ENCODE results near the gene HAO2. TPM values are rescaled to one million over a fixed set of nuclear protein-coding genes. Genes with fewer than 3 reads are reported as not detected.

The HAO2 gene
- total RNA-seq, 1 experiment from 2014 or later: 0.13 TPM

DNA sequence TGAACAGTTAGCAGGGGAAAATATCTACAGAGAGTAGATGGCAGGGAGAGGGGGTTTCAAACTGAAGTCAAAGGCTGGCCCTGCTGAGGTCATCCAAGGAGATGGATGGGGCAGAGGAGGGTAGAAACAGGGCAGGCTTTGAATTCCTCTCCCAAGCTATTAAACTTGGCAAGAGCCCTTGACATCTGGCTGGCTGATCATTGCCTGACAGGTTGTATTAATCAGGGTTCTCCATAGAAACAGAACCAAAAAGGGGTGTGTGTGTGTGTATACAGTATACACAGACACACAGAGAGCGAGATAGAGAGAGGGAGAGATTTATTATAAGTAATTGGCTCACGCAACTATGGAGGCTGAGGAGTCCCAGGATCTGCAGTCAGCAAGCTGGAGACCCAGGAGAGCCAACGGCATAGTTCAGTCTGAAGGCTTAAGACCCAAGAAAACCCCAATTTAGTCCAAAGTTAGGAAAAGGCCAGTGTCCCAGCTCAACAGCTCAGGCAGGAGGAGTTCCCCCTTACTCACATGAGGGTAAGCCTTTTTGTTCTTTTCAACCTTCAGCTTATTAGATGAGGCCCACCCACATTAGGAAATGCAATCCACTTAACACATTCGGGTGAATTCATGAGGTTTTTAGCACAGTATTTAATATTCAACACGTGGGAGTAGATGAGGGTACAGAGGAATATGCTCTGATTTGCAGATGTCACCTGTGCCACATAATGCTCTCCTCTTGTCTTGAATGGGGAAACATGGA lies 46.7 kb upstream of the HAO2 start:
- no peak overlapping the region for H3K18ac ChIP-seq (ENCODE audit: insufficient read length, low read depth, low read length)
- H3K14ac ChIP-seq (ENCODE audit: insufficient read depth, low read length): no peak overlapping the region
- H3K36me3 Mint-ChIP-seq (ENCODE audit: insufficient read depth in 1 of 3, low read depth in 3 of 3): no peaks in the 10 kb centered on the region
- H4K91ac ChIP-seq (ENCODE audit: insufficient read length, low read depth, low read length): no peak overlapping the region
- H2AFZ ChIP-seq (ENCODE audit: low read length): no peak overlapping the region
- no CpG with 5 or more reads among the region's 5 CpGs for WGBS (ENCODE audit: extremely low coverage, insufficient read length, low lambda C conversion rate)
- H3T11ph ChIP-seq (ENCODE audit: low read length): no peak overlapping the region
- no peak overlapping the region for H3K23ac ChIP-seq (ENCODE audit: insufficient read length, low read depth, low read length)
- H3K27ac Mint-ChIP-seq: no peak overlapping the region
- H3K56ac ChIP-seq (ENCODE audit: insufficient read length, low read depth, low read length): no peak overlapping the region
- no peaks in the 10 kb centered on the region for H4K20me1 ChIP-seq (ENCODE audit: control insufficient read depth, insufficient read depth, insufficient read length)
- TF ChIP-seq, protein P1, sequence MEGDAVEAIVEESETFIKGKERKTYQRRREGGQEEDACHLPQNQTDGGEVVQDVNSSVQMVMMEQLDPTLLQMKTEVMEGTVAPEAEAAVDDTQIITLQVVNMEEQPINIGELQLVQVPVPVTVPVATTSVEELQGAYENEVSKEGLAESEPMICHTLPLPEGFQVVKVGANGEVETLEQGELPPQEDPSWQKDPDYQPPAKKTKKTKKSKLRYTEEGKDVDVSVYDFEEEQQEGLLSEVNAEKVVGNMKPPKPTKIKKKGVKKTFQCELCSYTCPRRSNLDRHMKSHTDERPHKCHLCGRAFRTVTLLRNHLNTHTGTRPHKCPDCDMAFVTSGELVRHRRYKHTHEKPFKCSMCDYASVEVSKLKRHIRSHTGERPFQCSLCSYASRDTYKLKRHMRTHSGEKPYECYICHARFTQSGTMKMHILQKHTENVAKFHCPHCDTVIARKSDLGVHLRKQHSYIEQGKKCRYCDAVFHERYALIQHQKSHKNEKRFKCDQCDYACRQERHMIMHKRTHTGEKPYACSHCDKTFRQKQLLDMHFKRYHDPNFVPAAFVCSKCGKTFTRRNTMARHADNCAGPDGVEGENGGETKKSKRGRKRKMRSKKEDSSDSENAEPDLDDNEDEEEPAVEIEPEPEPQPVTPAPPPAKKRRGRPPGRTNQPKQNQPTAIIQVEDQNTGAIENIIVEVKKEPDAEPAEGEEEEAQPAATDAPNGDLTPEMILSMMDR (conservative IDR thresholded peaks at IDR 0.05): no peak
- H2BK12ac ChIP-seq (ENCODE audit: insufficient read length, low read depth, low read length): no peak overlapping the region
- H3K4ac ChIP-seq (ENCODE audit: low read depth, low read length): no peak overlapping the region
- no peak overlapping the region for H2BK15ac ChIP-seq (ENCODE audit: low read depth, low read length)
- H3K79me1 ChIP-seq (ENCODE audit: insufficient read depth, low read depth, low read length, poor library complexity, severe bottlenecking): no peaks in the 10 kb centered on the region
- H3K9me3 Mint-ChIP-seq: no peaks in the 10 kb centered on the region
- H3K79me2 ChIP-seq (ENCODE audit: insufficient read depth, low read length): no peaks in the 10 kb centered on the region
- H3K4me2 ChIP-seq (ENCODE audit: insufficient read depth, insufficient read length, low read length): no peak overlapping the region
- no peak for DNase-seq
- H3K4me1 ChIP-seq (ENCODE audit: insufficient read depth, low read length): peaks cover 1% of the 10 kb centered on the region; the same call in 1 of the 2 replicates
- H2AK5ac ChIP-seq (ENCODE audit: insufficient read length, low read length): no peak overlapping the region
- no peaks in the 10 kb centered on the region for H3K9me3 ChIP-seq (ENCODE audit: control insufficient read depth, low read depth, low read length)
- H3K23me2 ChIP-seq (ENCODE audit: insufficient read length, low read depth, low read length, poor library complexity, severe bottlenecking): peaks cover under 1% of the 10 kb centered on the region
- no peak overlapping the region for H2BK120ac ChIP-seq (ENCODE audit: low read depth, low read length, poor library complexity, severe bottlenecking)
- peaks cover 20 to 37% of the 10 kb centered on the region in 2 experiments for H3K4me1 Mint-ChIP-seq
- no peak overlapping the region for H3K4me3 Mint-ChIP-seq
- no peaks in the 10 kb centered on the region for H3K27me3 ChIP-seq (ENCODE audit: insufficient read depth, low read length)
- H3K9ac ChIP-seq (ENCODE audit: extremely low read depth, insufficient read length, low read length): no peak overlapping the region
- H2BK20ac ChIP-seq (ENCODE audit: low read depth, low read length, poor library complexity, severe bottlenecking): no peak overlapping the region
- no peak overlapping the region for H4K5ac ChIP-seq (ENCODE audit: insufficient read length, low read depth, low read length)
- H4K8ac ChIP-seq (replicated peaks; ENCODE audit: insufficient read length, low read depth, low read length): no peak overlapping the region
- no peaks in the 10 kb centered on the region for H3K27me3 Mint-ChIP-seq (ENCODE audit: low read depth)
- H2BK5ac ChIP-seq (ENCODE audit: insufficient read length, low read length): no peak overlapping the region
- no peak overlapping the region for H3K27ac ChIP-seq (ENCODE audit: insufficient read length, low read depth, low read length)
